ENCODE results near the gene GALNT14. TPM values are rescaled to one million over a fixed set of nuclear protein-coding genes. Genes with fewer than 3 reads are reported as not detected.

Gene GALNT14
- total RNA-seq, 1 donor from 2014 or later, result 14.4 TPM

DNA sequence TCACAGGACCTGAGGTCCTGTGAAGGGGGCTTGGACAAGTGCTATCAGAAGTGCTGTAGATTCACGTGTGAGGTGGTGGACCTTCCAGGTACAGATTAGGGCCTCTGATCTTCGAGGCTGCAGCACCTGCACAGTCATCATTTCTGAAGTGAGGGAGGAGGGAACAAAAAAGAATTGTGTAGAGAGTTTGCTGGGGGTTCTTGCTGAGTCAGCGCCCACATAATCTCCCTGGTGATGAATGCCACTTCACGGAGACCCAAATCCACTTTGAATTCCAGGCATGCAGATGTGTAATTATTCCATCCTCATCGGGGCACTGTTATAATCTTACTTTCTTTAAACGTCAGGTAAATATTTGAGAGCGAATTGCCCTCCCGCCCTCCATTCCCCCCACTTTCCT, 202.4 kb downstream of the GALNT14 start:
- Mint-ChIP-seq H3K4me3 (ENCODE audit: unreplicated experiment) (no peak overlapping the region), H3K9me3 (ENCODE audit: unreplicated experiment) (no peaks in the 10 kb centered on the region), H3K4me1 (ENCODE audit: low read depth, unreplicated experiment) (no peaks in the 10 kb centered on the region), H3K27ac (ENCODE audit: unreplicated experiment) (no peak overlapping the region), H3K27me3 (ENCODE audit: unreplicated experiment) (peaks cover 2% of the 10 kb centered on the region), H3K36me3 (ENCODE audit: unreplicated experiment) (no peaks in the 10 kb centered on the region)
- no peak for DNase-seq
- TF ChIP-seq, protein P1, sequence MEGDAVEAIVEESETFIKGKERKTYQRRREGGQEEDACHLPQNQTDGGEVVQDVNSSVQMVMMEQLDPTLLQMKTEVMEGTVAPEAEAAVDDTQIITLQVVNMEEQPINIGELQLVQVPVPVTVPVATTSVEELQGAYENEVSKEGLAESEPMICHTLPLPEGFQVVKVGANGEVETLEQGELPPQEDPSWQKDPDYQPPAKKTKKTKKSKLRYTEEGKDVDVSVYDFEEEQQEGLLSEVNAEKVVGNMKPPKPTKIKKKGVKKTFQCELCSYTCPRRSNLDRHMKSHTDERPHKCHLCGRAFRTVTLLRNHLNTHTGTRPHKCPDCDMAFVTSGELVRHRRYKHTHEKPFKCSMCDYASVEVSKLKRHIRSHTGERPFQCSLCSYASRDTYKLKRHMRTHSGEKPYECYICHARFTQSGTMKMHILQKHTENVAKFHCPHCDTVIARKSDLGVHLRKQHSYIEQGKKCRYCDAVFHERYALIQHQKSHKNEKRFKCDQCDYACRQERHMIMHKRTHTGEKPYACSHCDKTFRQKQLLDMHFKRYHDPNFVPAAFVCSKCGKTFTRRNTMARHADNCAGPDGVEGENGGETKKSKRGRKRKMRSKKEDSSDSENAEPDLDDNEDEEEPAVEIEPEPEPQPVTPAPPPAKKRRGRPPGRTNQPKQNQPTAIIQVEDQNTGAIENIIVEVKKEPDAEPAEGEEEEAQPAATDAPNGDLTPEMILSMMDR (IDR thresholded peaks at IDR 0.05; ENCODE audit: partially characterized antibody, unreplicated experiment), result no peak

DNA sequence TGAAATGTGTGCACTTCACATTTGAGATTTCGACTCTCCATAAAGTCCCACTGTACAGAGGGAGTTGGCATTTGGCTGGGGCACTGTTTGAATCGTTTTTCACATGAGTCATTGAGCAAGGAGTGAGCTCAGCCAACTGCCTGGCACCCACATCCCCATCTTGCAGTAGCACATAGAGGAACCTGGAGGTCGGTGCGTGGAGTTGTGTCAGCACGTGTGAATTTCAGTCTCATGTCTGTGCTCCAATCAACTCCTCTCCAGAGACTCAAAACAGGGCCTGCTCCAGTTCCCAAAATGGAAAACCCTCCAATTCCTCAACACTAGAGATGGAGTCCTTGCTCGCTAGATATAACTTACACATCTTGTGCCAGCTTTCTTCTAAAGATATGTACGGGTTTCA, 204.2 kb downstream of the GALNT14 start:
- no peaks in the 10 kb centered on the region for H3K36me3 Mint-ChIP-seq (ENCODE audit: unreplicated experiment)
- TF ChIP-seq, protein P1 (IDR thresholded peaks at IDR 0.05; ENCODE audit: partially characterized antibody, unreplicated experiment), result no peak
- no peaks in the 10 kb centered on the region for H3K4me1 Mint-ChIP-seq (ENCODE audit: low read depth, unreplicated experiment)
- no peak overlapping the region for H3K4me3 Mint-ChIP-seq (ENCODE audit: unreplicated experiment)
- no peak for DNase-seq
- H3K9me3 Mint-ChIP-seq (ENCODE audit: unreplicated experiment), result no peaks in the 10 kb centered on the region
- H3K27me3 Mint-ChIP-seq (ENCODE audit: unreplicated experiment), result peaks cover 2% of the 10 kb centered on the region
- H3K27ac Mint-ChIP-seq (ENCODE audit: unreplicated experiment), result no peak overlapping the region

DNA sequence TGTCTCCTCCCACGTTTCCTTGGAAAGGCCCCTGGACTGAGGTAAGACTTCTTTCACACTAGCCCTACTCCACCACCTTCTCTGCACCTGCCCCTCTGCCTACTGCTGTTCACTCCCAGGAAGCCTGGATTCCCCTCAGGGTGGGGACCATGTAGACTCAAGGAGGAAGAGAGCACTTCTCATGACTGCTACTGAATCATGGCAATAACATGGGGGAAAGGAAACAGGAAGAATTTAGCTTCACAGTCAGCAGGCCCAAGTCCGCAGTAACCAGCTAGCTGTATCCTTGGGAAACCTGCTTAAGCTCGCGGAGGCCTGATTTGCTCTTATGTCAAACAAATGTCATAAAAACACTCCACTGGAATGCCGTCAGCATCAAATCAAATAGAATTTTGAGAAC, 204.7 kb downstream of the GALNT14 start:
- Mint-ChIP-seq H3K36me3 (ENCODE audit: unreplicated experiment) (no peaks in the 10 kb centered on the region), H3K9me3 (ENCODE audit: unreplicated experiment) (no peaks in the 10 kb centered on the region), H3K27ac (ENCODE audit: unreplicated experiment) (no peak overlapping the region)

DNA sequence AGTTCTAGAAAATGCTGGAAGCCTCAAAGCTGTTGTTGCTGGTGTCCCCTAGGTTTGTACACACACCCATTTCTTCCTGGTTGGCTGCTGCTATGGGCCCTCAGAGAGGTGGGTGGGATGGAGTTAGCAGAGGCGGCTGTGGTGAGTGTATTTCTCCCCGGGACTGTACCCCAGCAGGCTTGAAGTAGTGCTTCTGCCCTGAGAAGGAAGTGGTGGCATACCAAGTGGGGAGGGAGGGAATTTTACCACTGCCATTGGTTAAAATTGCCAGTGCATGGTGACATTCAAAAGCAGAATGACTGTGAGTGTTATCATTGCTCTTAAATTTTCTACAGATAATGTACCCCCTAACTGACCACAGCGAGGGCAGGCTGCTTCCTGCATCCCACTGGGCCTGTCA, 205.4 kb downstream of the GALNT14 start:
- H3K27ac Mint-ChIP-seq (ENCODE audit: unreplicated experiment), result no peak overlapping the region
- H3K4me1 Mint-ChIP-seq (ENCODE audit: low read depth, unreplicated experiment), result no peaks in the 10 kb centered on the region
- peaks cover 2% of the 10 kb centered on the region for H3K27me3 Mint-ChIP-seq (ENCODE audit: unreplicated experiment)
- no peak overlapping the region for H3K4me3 Mint-ChIP-seq (ENCODE audit: unreplicated experiment)
- TF ChIP-seq, protein P1 (IDR thresholded peaks at IDR 0.05; ENCODE audit: partially characterized antibody, unreplicated experiment), result no peak
- no peak for DNase-seq
- no peaks in the 10 kb centered on the region for H3K9me3 Mint-ChIP-seq (ENCODE audit: unreplicated experiment)
- H3K36me3 Mint-ChIP-seq (ENCODE audit: unreplicated experiment), result no peaks in the 10 kb centered on the region

More for the DNA sequence above, 204.7 kb downstream of the GALNT14 start:
- Mint-ChIP-seq H3K4me1 (ENCODE audit: low read depth, unreplicated experiment) (no peaks in the 10 kb centered on the region), H3K27me3 (ENCODE audit: unreplicated experiment) (peaks cover 2% of the 10 kb centered on the region), H3K4me3 (ENCODE audit: unreplicated experiment) (no peak overlapping the region)
- TF ChIP-seq, protein P1 (IDR thresholded peaks at IDR 0.05; ENCODE audit: partially characterized antibody, unreplicated experiment), result no peak
- no peak for DNase-seq

DNA sequence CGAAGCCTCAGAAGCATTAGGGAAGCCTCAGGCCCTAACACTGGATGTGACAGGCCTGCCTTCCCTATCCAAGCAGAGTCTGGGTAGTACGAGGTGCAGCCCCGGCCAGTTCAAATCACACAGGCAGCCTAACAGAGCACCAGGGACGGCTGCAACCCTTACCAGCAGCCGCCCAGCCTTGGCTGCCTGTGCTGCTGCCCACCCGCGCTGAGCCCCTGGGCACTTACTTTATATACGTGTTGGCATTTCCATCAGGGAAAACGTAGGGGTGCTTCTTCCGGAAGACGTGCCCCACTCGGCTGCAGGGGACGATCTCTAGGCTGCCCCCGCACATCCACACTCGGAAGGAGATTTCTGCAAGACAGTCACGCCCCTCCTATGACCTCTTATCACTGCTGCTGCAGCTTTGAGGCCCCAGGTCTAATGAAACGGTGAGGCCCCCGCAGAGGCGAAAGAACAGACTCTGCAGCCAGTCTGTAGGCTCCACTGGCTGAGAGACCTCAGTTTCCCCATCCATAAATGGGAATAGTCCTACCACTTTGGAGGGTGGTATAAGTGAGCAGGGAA, 206.3 kb downstream of the GALNT14 start:
- DNase-seq, result no peak
- H3K36me3 Mint-ChIP-seq (ENCODE audit: unreplicated experiment), result no peaks in the 10 kb centered on the region
- peaks cover 2% of the 10 kb centered on the region for H3K27me3 Mint-ChIP-seq (ENCODE audit: unreplicated experiment)
- no peak overlapping the region for H3K27ac Mint-ChIP-seq (ENCODE audit: unreplicated experiment)
- no peak overlapping the region for H3K4me3 Mint-ChIP-seq (ENCODE audit: unreplicated experiment)
- no peaks in the 10 kb centered on the region for H3K9me3 Mint-ChIP-seq (ENCODE audit: unreplicated experiment)
- TF ChIP-seq, protein P1 (IDR thresholded peaks at IDR 0.05; ENCODE audit: partially characterized antibody, unreplicated experiment), result no peak
- H3K4me1 Mint-ChIP-seq (ENCODE audit: low read depth, unreplicated experiment), result no peaks in the 10 kb centered on the region

All from glutamatergic neuron (in vitro differentiated cells).